Ectodermal cell (in vitro differentiated cells): ENCODE results near the gene CLMP.
A peak's percentile ranks its signal among the peaks of the same experiment; 100 is the strongest.

Source experiments
- H3K27ac ChIP-seq: 2 replicates; pipeline ENCODE4 v1.7.0; 2013; ENCODE audit warnings: mild to moderate bottlenecking, low read depth, low read length; ENCODE audit not compliant: insufficient read depth, poor library complexity, severe bottlenecking
- H3K27me3 ChIP-seq: 2 replicates; pipeline ENCODE4 v1.7.0; 2013; ENCODE audit warnings: mild to moderate bottlenecking, low read length; ENCODE audit not compliant: insufficient read depth, control insufficient read depth, poor library complexity, severe bottlenecking
- H3K36me3 ChIP-seq: one replicate; pipeline ENCODE4 v1.7.0; 2013; ENCODE audit warnings: low read length; ENCODE audit not compliant: control insufficient read depth, insufficient read depth
- H3K4me1 ChIP-seq: one replicate; pipeline ENCODE4 v1.7.0; 2013; ENCODE audit warnings: low read length; ENCODE audit not compliant: control insufficient read depth, insufficient read depth
- H3K4me3 ChIP-seq: 2 replicates; pipeline ENCODE4 v1.7.0; 2013; ENCODE audit warnings: low read depth, low read length, control low read depth; ENCODE audit not compliant: insufficient read depth
- H3K9me3 ChIP-seq: 2 replicates; pipeline ENCODE4 v1.7.0; 2013; ENCODE audit warnings: mild to moderate bottlenecking, low read length, moderate library complexity; ENCODE audit not compliant: control insufficient read depth
- WGBS, 2 experiments: methylation state at CpG; one replicate each; pipeline ENCODE4 v1.1.7; 2013; ENCODE audit warnings: missing lambda C conversion rate in 2 of 2; 5-methylcytosine and 5-hydroxymethylcytosine counted together

Gene CLMP

GRCh38 chr11:123217897-123218296 is 22.8 kb upstream of the CLMP start:
- 58% methylated on average over 3 of the region's 3 CpGs for WGBS, 2 experiments

GRCh38 chr11:123216249-123216648 is 21.2 kb upstream of the CLMP start:
- 81 to 83% methylated on average over 12 of the region's 12 CpGs for WGBS, 2 experiments
- H3K4me1 ChIP-seq: peaks cover 6% of the 10 kb centered on the region
- no peak overlapping the region for H3K4me3 ChIP-seq
- no peaks in the 10 kb centered on the region for H3K27me3 ChIP-seq
- no peak overlapping the region for H3K27ac ChIP-seq
- no peaks in the 10 kb centered on the region for H3K9me3 ChIP-seq
- H3K36me3 ChIP-seq: no peaks in the 10 kb centered on the region

More at GRCh38 chr11:123217897-123218296, 22.8 kb upstream of the CLMP start:
- Histone ChIP-seq H3K27me3 (no peaks in the 10 kb centered on the region), H3K4me1 (no peaks in the 10 kb centered on the region), H3K9me3 (no peaks in the 10 kb centered on the region), H3K27ac (no peak overlapping the region), H3K36me3 (no peaks in the 10 kb centered on the region), H3K4me3 (no peak overlapping the region)

DNA sequence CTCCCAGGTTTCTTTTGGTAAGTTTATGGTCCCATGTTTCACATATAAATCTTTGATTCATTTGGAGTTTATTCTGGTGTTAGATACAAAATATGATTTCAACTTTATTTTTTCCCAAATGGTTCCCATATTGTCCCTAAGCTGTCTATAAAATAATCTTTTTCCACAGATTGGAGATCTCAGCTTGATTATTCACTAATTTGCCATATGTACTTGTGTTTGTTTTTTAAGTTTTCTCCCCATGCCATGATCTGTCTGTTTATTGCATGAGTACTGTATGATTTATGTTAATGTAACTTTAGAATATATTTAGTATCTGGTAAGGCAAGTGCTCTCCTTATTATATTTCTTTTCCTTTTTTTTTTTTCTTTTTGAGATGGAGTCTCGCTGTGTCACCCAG is 19.9 kb upstream of the CLMP start:
- H3K4me1 ChIP-seq: peaks cover 6% of the 10 kb centered on the region
- WGBS, 2 experiments: 86 to 100% methylated on average over 1 of the region's 1 CpG
- no peak overlapping the region for H3K4me3 ChIP-seq
- no peaks in the 10 kb centered on the region for H3K27me3 ChIP-seq
- no peak overlapping the region for H3K27ac ChIP-seq
- H3K9me3 ChIP-seq: no peaks in the 10 kb centered on the region
- H3K36me3 ChIP-seq: no peaks in the 10 kb centered on the region

DNA sequence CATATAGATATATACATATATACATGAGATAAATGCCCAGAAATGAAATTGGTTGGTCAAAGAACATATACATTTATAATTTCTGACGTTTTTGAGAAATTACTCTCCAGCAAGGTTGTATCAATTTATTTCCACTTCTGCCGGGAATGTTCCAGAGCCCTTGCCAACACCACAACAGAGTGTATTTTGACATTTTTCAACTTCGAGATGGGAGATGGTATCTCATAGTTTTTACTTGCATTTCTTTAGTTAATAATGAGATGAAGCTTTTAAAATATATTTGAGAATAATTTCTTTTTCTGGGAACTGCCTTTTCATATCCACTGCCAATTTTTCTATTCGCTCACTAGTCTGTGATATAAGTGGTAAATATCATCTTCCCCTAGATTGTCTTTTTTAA is 19.3 kb upstream of the CLMP start:
- peaks cover 6% of the 10 kb centered on the region for H3K4me1 ChIP-seq
- no peaks in the 10 kb centered on the region for H3K27me3 ChIP-seq
- H3K27ac ChIP-seq: no peak overlapping the region
- no peak overlapping the region for H3K4me3 ChIP-seq
- H3K36me3 ChIP-seq: no peaks in the 10 kb centered on the region
- 83 to 96% methylated on average over 2 to 3 of the region's 4 CpGs for WGBS, 2 experiments
- H3K9me3 ChIP-seq: no peaks in the 10 kb centered on the region

- Histone ChIP-seq H3K9me3 (no peaks in the 10 kb centered on the region), H3K27ac (no peak overlapping the region), H3K4me1 (peaks cover 6% of the 10 kb centered on the region), H3K36me3 (no peaks in the 10 kb centered on the region), H3K27me3 (no peaks in the 10 kb centered on the region), H3K4me3 (no peak overlapping the region)
- 90 to 97% methylated on average over 10 to 11 of the region's 11 CpGs for WGBS, 2 experiments
These were observed 18.3 kb upstream of the CLMP start for GRCh38 chr11:123213307-123213771.

GRCh38 chr11:123212406-123212805 is 17.4 kb upstream of the CLMP start:
- Histone ChIP-seq H3K4me1 (peaks cover 11% of the 10 kb centered on the region), H3K36me3 (no peaks in the 10 kb centered on the region), H3K9me3 (no peaks in the 10 kb centered on the region), H3K27me3 (no peaks in the 10 kb centered on the region), H3K27ac (no peak overlapping the region), H3K4me3 (no peak overlapping the region)
- WGBS, 2 experiments: 96% methylated on average over 1 of the region's 1 CpG; no CpG with 5 or more reads in 1 of the 2 experiments

DNA sequence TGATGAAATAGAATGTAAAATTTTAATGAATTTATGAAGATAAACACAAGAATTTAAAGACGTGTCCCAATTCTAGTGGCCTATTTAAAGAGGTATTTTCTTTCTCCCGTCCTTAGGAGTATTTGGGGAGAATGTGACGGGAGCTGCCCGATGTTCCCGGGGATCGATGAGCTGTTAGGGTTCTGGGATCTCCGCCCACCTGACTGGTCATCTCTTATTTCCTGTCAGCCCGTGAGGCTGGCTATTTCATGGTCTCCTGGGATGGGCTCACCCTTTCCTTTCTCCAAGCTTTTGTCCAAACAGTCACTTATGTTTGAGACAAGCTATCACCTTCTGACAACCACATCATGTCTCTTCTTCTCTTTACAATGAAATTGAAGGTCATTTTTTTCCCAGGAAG is 16.9 kb upstream of the CLMP start:
- Histone ChIP-seq H3K4me3 (no peak overlapping the region), H3K27me3 (no peaks in the 10 kb centered on the region), H3K36me3 (no peaks in the 10 kb centered on the region), H3K4me1 (peaks cover 12% of the 10 kb centered on the region), H3K27ac (no peak overlapping the region), H3K9me3 (no peaks in the 10 kb centered on the region)
- 88 to 89% methylated on average over 8 of the region's 8 CpGs for WGBS, 2 experiments

DNA sequence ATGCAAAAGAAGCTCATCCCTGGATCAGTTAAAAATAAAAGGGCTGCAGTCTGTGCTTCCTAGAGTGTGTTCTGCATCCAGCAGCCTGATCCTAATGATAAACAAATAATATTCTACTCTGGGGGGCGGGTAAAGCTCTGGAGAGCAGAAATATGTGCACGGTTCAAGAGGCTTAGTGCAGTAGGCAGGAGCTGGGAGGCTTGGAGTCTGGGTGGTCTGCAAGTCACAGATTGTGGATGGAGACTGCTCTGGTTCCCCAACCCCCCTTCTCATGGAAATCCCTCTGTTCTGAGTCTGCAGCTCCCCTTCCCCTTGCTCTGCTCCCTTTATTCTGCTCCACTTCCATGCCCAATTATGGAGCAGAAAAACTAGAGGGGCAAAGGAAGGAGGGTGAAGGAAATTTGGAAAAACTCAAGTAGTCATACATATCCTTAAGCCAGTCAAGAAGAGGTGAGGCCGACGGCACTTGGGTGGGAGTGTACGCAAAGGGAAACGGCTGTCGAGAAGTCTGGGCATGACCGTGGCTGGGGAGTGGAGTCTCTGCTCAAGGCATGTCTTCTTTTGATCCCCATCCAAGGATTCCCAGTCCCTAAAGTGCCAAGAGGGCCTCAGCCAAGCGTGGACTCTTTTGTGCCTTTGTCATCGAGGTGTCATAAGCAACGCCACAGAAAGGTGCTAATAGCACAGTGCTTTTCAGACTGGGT is 16.3 kb upstream of the CLMP start:
- 83 to 85% methylated on average over 11 of the region's 11 CpGs for WGBS, 2 experiments
- Histone ChIP-seq H3K36me3 (no peaks in the 10 kb centered on the region), H3K27ac (no peak overlapping the region), H3K9me3 (no peaks in the 10 kb centered on the region), H3K4me3 (no peak overlapping the region), H3K4me1 (peaks cover 19% of the 10 kb centered on the region), H3K27me3 (no peaks in the 10 kb centered on the region)

- Histone ChIP-seq H3K36me3 (no peaks in the 10 kb centered on the region), H3K4me1 (peaks cover 19% of the 10 kb centered on the region), H3K27me3 (no peaks in the 10 kb centered on the region), H3K9me3 (no peaks in the 10 kb centered on the region), H3K27ac (no peak overlapping the region), H3K4me3 (no peak overlapping the region)
- 89 to 93% methylated on average over 4 of the region's 4 CpGs for WGBS, 2 experiments
These were observed 14.5 kb upstream of the CLMP start for GRCh38 chr11:123209591-123209990.

DNA sequence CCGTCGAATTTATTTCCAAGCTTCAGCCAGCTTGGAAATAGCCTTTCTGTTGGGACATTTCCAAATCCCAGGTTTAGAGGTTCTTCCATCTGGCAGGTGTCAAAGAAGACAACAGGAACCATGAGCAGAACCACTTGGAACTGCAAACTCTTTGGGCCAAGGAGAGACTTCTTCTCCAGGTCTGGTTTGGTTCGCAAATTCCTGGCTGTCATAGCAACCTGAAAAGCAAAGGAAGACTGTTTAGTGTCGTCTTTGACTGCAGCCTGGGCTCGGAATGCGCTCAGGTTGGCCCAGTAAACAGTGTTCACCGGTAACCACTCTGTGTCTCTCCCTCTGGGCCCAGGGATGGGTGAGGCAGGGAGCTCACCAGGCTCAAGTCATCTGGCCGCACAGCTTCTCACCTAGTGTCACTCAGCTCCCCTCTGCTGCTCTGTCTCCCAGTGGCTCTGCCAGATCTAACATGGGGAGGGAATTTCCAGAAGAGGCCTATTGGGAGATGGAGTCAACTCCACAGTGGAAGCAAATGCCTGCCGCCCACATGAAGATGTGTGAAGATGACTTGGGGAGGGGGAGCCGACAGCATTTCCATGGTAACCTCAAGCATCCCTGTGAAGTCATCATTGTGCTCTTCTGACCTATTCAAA is 11.9 kb upstream of the CLMP start:
- peak overlapping the region; percentile 93 for H3K27ac ChIP-seq
- 66 to 67% methylated on average over 10 of the region's 10 CpGs for WGBS, 2 experiments
- H3K27me3 ChIP-seq: no peaks in the 10 kb centered on the region
- no peaks in the 10 kb centered on the region for H3K36me3 ChIP-seq
- no peak overlapping the region for H3K4me3 ChIP-seq
- peaks cover 30% of the 10 kb centered on the region for H3K4me1 ChIP-seq
- H3K9me3 ChIP-seq: no peaks in the 10 kb centered on the region
